TTC549 (cell line): ENCODE data around the gene ADAMTS6.
"Not testable (repeated sequence)": the region's sequence is repeated elsewhere in the genome, so short reads cannot be mapped to it uniquely, and the experiment has no call there.

Experiments
- FAIRE-seq: peaks from 2 replicates; lab custom pipeline; 2012; peaks lifted over from hg19 to GRCh38; lab: Jason Lieb, UNC

ADAMTS6 gene

GRCh38 chr5:65462139-65462705, 19.5 kb downstream of the ADAMTS6 start:
- no peak for FAIRE-seq

- FAIRE-seq = no peak
These were observed 20.2 kb downstream of the ADAMTS6 start for GRCh38 chr5:65461490-65461889.

GRCh38 chr5:65459995-65460394, 21.7 kb downstream of the ADAMTS6 start:
- FAIRE-seq = no peak

GRCh38 chr5:65455064-65455463, 26.7 kb downstream of the ADAMTS6 start:
- FAIRE-seq = no peak

GRCh38 chr5:65451436-65451835, 30.3 kb downstream of the ADAMTS6 start:
- FAIRE-seq = no peak

- no peak for FAIRE-seq
These were observed 35.0 kb downstream of the ADAMTS6 start for GRCh38 chr5:65446682-65447081.

- FAIRE-seq = no peak
These were observed 39.9 kb downstream of the ADAMTS6 start for GRCh38 chr5:65441800-65442199.

- no peak for FAIRE-seq
These were observed 41.3 kb downstream of the ADAMTS6 start for GRCh38 chr5:65440456-65440855.

GRCh38 chr5:65434122-65434521, 47.6 kb downstream of the ADAMTS6 start:
- no peak for FAIRE-seq

- FAIRE-seq = no peak
These were observed 55.1 kb downstream of the ADAMTS6 start for GRCh38 chr5:65426656-65427055.

GRCh38 chr5:65423623-65424022, 58.1 kb downstream of the ADAMTS6 start:
- peak; percentile 9 for FAIRE-seq

GRCh38 chr5:65418661-65419060, 63.1 kb downstream of the ADAMTS6 start:
- FAIRE-seq = no peak

- no peak for FAIRE-seq
These were observed 67.9 kb downstream of the ADAMTS6 start for GRCh38 chr5:65413822-65414221.

GRCh38 chr5:65412842-65413241, 68.9 kb downstream of the ADAMTS6 start:
- peak; percentile 63 for FAIRE-seq

GRCh38 chr5:65411356-65411755, 70.4 kb downstream of the ADAMTS6 start:
- FAIRE-seq = no peak

GRCh38 chr5:65395526-65396155, 86.1 kb downstream of the ADAMTS6 start:
- no peak for FAIRE-seq

GRCh38 chr5:65394087-65394486, 87.6 kb downstream of the ADAMTS6 start:
- FAIRE-seq = no peak

- FAIRE-seq = no peak
These were observed 90.1 kb downstream of the ADAMTS6 start for GRCh38 chr5:65391591-65391990.

GRCh38 chr5:65390208-65390607, 91.5 kb downstream of the ADAMTS6 start:
- no peak for FAIRE-seq

- no peak for FAIRE-seq
These were observed 97.9 kb downstream of the ADAMTS6 start for GRCh38 chr5:65383859-65384258.

GRCh38 chr5:65382582-65382981, 99.1 kb downstream of the ADAMTS6 start:
- FAIRE-seq = no peak

- not testable (repeated sequence) for FAIRE-seq
These were observed 111.2 kb downstream of the ADAMTS6 start for GRCh38 chr5:65370505-65370904.

- FAIRE-seq = no peak
These were observed 115.1 kb downstream of the ADAMTS6 start for GRCh38 chr5:65366655-65367054.

- FAIRE-seq = no peak
These were observed 116.8 kb downstream of the ADAMTS6 start for GRCh38 chr5:65364907-65365306.
